ENCODE data around the gene KIF18B.
A peak's percentile ranks its signal among the peaks of the same experiment; 100 is the strongest.
"Not testable (repeated sequence)": the region's sequence is repeated elsewhere in the genome, so short reads cannot be mapped to it uniquely, and the experiment has no call there.

KIF18B gene

DNA sequence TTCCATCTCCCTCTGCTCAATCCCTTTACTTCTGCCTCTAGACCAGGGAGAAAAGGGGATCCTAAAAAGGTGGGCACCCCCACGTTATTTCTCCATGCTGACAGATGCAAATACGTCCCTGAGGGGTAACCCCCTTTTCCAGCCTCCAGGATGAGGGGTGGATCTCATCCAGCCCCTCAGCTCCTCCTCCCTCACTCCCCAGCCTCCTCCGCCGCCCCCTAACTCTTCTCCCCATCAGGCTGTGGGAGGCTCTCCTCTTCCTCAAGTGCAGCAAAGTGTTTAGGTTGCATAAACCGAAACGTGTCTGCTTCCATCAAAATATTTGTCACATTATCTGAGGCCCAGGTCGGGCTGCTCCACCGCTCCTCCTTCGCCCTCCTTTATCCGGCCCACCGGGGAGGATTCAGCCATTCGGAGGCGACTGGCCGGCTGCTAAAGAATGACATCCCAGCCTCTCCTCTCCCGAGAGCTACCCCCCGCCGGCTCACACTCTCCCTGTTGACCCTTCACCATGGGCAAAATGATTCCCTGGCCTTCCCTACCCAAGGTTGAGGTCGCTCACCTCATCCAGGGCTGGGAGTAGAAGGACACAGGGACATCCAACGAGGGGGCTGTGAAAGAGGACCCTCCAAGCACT lies 21.7 kb upstream of the KIF18B start:
- DNase-seq (ENCODE audit: low read depth in 2 of 2): no peak

DNA sequence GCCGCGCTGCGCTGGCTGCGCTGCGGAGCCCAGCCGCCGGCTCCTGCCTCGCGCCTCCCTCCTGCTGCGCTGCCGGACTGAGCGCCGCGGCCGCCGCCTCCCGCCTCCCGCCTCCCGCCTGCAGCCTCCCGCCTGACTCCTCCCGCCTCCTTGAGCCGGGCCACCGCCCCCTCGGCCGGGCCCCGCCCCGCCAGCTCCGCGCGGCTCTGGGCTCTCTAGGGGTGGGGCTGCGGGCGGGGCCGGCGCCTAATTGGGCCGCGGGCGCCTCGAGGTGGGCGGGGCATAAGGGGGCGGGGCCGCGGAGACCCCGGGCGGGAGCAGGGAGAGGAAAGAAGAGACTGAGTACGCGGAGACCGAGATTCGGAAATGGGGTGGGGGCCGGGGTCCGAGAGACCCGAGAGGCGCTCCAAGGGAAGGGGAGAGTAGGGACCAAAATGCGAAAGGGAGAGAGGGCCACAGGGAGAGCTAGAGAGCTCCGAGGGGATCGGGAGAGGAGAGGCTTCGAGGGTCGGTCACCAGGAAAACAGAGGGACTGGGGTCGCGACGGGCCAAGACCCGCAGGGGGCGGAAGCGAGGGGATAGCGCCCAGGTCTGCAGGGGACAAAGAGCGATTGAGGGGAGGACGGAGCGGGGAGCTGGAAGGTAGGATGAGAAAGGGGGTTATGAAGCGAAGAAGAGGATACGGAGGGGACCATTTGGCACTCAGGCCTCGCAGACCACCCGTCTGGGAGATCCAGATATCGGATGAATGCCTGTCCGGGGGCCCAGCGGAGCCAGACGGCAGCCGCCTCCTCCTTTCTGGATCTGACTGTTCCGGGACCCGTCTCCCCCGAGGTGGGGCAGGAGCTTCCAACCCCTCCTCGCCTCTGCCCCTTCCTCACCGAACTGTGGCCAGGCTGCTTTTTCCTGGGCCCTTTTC lies 20.9 kb upstream of the KIF18B start, which contains the start of gene C1QL1:
Gene C1QL1, minus strand, starts transcription at position 79 of the 919 bp plus-strand sequence. CDS start 255 bp downstream, outside the sequence.
- peak; percentile 74 to 87 for DNase-seq (ENCODE audit: low read depth in 2 of 2)

DNA sequence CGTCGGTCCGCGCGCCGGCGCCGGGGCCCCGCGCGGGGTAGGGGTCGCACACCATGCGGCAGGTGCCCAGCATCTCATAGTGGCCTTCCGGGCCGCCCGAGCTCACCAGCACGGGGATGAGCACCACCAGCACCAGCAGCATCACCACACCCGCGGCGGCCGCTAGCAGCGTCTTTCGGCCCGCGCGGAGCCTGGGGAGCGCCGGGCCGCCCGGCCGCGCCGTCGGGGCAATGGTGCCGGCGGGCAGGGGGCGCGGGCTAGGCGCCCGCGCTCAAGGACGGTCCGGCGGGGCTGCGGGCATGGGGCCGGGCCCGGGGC lies 20.3 kb upstream of the KIF18B start:
- DNase-seq (ENCODE audit: low read depth in 2 of 2): no peak

GRCh38 chr17:44967026-44967906 lies 19.7 kb upstream of the KIF18B start:
- no peak for DNase-seq (ENCODE audit: low read depth in 2 of 2)

- DNase-seq (ENCODE audit: low read depth in 2 of 2): no peak
These were observed 18.9 kb upstream of the KIF18B start for GRCh38 chr17:44966348-44967025.

- no peak for DNase-seq (ENCODE audit: low read depth in 2 of 2)
These were observed 18.1 kb upstream of the KIF18B start for GRCh38 chr17:44965481-44966234.

- DNase-seq (ENCODE audit: low read depth in 2 of 2): no peak
These were observed 14.4 kb upstream of the KIF18B start for GRCh38 chr17:44961921-44962350.

DNA sequence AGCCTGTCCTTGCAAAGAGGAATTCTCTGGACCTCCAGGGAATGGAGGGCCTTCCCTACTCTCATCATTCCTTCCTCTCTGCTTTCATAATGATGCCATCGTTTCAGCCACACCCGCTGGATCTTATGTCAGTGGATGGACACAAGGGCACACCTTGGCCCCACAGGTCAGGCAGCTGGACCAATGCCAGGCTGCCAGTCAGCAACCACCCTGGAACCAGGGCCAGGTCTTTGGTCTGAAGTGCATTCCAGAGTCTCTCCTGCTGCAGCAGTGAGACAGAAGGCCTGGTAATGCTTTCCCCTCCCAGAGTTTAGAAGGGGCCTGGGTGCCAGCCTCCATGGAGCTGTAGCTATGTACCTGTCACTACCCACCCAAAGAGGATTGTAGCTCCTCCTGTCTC lies 13.1 kb upstream of the KIF18B start:
- DNase-seq (ENCODE audit: low read depth in 2 of 2): no peak

DNA sequence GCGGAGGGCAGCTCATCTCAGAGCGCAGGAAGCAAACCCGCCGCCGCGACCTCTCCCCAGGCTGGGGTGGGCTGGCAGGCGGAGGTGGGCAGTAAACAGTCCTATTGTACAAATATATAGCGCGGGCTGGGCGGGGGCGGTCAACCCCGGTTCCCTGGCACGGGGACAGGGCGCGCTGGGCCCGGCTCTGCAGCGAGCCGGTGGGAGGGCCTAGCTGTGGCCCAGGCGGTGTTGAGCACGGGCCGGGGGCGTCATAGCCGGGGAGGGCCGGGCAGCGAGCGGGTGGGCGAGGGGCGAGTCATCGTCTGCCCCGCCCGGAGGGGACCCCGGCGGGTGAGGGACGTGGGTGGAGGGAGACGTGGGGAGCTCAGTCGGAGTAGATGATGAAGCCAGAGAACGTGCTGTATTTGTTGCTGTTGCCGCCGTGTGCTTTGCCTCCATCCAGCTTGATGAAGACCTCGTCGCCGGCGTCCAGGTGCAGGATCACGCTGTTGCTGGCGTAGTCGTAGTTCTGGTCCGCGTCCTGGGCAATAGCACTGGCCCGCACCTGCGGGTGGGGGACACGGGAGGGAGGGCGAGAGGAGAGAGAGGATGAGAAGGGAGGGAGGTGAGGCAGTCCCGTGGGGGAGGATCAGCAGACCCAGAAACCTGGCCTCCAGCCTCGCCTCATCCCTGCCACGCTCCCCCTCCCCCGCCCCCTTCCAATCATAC lies 12.4 kb upstream of the KIF18B start:
- no peak for DNase-seq (ENCODE audit: low read depth in 2 of 2)

GRCh38 chr17:44956998-44957981 lies 9.7 kb upstream of the KIF18B start:
- no peak for DNase-seq (ENCODE audit: low read depth in 2 of 2)

GRCh38 chr17:44955674-44956425 lies 8.3 kb upstream of the KIF18B start:
- DNase-seq (ENCODE audit: low read depth in 2 of 2): no peak

DNA sequence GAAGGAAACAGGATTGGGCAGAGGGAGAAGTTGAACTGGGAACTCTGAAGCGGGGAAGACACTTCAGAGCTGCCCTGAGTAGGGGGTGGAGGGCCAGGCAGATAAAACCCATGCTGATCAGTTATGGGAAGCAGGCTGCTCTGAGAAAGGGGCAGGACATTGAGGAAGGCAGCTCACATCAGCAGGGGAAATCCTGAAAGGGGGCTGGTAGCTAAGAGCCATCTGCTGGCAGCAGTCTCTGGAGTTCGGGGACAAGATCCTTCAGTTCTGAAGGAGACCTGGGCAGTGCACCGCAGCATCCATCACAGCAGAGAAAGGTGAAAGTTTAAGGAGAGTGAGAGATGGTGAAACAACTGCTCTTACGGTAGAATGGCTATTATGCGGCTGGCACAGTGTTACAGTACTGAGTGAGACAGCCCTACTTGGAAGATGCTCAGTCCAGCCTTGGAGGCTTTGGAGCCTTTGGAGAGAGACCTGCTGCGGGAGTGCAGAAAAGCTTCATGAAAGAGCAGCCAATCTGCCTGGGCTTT lies 5.4 kb upstream of the KIF18B start:
- no peak for DNase-seq (ENCODE audit: low read depth in 2 of 2)

DNA sequence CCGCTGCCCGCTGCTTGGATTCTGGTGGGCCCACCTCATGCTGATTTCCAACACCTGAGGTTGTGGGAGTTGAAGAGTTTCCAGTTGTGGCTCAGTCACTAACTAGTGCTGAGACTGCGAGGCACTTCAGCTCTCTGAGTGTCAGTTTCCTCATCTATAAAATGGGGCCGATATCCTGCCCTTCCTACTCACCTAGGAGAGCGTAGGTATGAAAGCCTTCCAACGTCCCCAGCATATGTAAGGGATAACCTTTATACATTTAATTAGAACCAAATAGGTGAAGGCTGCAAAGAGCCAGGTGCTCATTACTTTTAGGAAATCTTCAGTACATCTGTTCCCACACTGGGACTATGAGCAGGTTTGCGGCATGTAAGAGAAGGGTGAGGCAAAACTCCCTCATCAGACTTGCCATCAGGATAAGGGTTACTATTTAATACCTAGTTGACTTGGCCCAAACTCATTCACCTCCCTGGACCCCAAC lies 782 bp upstream of the KIF18B start:
- DNase-seq (ENCODE audit: low read depth in 2 of 2): no peak

DNA sequence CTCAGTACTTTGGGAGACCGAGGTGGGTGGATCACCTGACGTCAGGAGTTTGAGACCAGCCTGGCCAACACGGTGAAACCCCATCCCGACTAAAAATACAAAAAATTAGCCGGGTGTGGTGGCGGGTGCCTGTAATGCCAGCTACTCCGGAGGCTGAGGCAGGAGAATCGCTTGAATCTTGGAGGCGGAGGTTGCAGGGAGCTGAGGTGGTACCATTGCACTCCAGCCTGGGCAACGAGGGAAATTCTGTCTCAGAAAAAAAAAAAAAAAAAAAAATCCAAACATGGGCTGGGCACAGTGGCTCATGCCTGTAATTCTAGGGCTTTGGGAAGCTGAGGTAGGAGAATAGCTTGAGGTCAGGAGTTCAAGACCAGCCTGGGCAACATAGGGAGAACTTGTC lies 1.9 kb downstream of the KIF18B start:
- not testable (repeated sequence) for DNase-seq (ENCODE audit: low read depth in 2 of 2)

- DNase-seq (ENCODE audit: low read depth in 2 of 2): no peak
These were observed 5.1 kb downstream of the KIF18B start for GRCh38 chr17:44942456-44942855.

DNA sequence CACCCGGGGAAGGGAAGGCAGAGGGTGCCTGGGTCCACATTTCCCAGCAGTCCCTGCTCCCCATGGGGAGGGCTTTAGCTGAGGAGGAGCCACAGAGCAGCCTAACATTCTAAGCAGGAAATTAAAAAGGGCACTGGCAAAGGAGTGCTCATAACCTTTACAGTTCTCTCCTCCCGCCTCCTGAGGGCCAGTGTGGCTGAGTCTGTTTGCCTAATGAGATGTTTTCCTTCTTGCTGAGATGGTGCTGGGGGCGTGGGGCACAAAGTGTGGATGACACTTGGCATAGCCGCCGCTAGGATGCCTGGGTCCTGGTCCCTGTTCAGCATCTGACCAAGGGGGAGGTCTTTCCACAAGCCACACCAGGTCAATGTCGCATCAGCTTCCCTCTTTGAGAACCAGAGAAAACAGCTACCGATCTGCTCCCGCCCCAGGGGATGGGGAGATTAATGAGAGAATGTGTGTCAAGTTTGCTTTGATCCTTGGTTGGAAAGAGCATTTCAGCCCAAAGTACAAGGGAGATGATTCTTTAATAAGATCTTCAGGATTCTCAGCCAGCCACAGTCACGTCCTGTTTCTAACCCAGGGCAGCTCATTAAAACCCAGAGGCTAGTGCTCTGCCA lies 5.8 kb downstream of the KIF18B start:
- no peak for DNase-seq (ENCODE audit: low read depth in 2 of 2)

GRCh38 chr17:44940768-44941167 lies 6.8 kb downstream of the KIF18B start:
- DNase-seq (ENCODE audit: low read depth in 2 of 2): no peak
